WTC11 (cell line): ENCODE measurements around the gene P2RX1.

Experiments
- FOXJ3 ChIP-seq: sonication (generic); formaldehyde crosslinking; IDR thresholded peaks from 2 replicates; pipeline ENCODE4 v1.9.0; 2021; ENCODE audit warnings: missing genetic modification reagents, mild to moderate bottlenecking, borderline replicate concordance
- NFE2L1 ChIP-seq: sonication (generic); formaldehyde crosslinking; IDR thresholded peaks from 2 replicates; pipeline ENCODE4 v1.8.1; 2023; ENCODE audit warnings: missing genetic modification reagents

DNA sequence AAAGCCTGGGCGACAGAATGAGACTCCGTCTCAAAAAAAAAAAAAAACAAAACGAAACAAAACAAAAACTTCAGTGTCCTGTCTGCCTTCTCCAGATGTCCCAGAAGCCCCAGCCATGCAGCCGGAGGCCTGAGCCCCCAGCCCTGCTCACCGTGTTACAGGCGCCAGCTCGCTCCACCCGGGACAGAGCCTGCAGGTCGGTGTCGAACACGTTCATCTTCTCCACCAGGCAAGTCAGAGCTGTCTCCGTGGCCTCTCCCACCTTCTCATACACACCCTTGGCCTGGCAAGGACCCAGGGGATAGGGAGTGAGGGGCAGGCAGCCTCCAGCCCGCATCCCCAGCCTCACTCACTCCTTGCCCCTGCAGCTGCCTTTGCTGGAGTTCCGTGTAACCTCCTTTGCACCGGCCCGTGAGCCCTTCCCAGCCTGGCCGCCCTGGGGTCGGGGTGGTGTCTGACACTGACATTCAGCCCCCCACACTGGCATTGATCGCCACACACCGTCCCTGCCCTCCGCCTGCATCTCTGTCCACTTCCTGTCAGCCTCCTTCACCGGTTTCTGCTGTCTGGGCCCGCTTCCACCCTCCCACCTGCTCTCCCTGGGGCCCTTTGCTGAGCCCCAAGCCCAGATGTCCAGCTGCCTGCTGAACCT, 27.1 kb upstream of the P2RX1 start:
- TF ChIP-seq FOXJ3 (CRISPR knock-in tag) (no peak), NFE2L1 (no peak)
